Skin of body (tissue), 2 donors: ENCODE measurements around the gene COL12A1. TPM values are rescaled to one million over a fixed set of nuclear protein-coding genes. Genes with fewer than 3 reads are reported as not detected.

ENCODE experiments used
- DNase-seq: peaks from one replicate; lab custom pipeline; 2025; lab: John Stamatoyannopoulos, UW
- total RNA-seq: library from RNA; depleted of rRNA; stranded (reverse); fragments of >200 nt; gene quantifications from one replicate; pipeline ENCODE4 v1.2.3, GENCODE V29; 2014

Gene COL12A1
- total RNA-seq, 1 donor from 2014 or later, result 383 TPM

- no peak for DNase-seq
These were observed 161.0 kb downstream of the COL12A1 start for GRCh38 chr6:75044846-75045245.

GRCh38 chr6:75041381-75041780, 164.5 kb downstream of the COL12A1 start:
- no peak for DNase-seq

Other genes with a start within 250 kb of the COL12A1 start
- gene COX7A2, start 37.7 kb upstream of the COL12A1 start, total RNA-seq, result 118 TPM
- gene TMEM30A, start 78.7 kb upstream of the COL12A1 start, total RNA-seq, result 83.7 TPM